Measurements from ENCODE around the gene IER2. TPM values are rescaled to one million over a fixed set of nuclear protein-coding genes. Genes with fewer than 3 reads are reported as not detected.
A peak's percentile ranks its signal among the peaks of the same experiment; 100 is the strongest.

The IER2 gene
- total and polyA plus RNA-seq, 9 of the 15 experiments (the other 6 are each of a cell fraction or from before 2014, with no cell fraction given), result 4.5 to 205 (median 23.7) TPM

- TF ChIP-seq ZSCAN32 (CRISPR knock-in tag; IDR thresholded peaks at IDR 0.05), result no peak
- TF ChIP-seq FOSL1 (tag; conservative IDR thresholded peaks at IDR 0.05), result peak; percentile 89
- TF ChIP-seq, protein P1, sequence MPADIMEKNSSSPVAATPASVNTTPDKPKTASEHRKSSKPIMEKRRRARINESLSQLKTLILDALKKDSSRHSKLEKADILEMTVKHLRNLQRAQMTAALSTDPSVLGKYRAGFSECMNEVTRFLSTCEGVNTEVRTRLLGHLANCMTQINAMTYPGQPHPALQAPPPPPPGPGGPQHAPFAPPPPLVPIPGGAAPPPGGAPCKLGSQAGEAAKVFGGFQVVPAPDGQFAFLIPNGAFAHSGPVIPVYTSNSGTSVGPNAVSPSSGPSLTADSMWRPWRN (IDR thresholded peaks at IDR 0.05; ENCODE audit: low read depth), result no peak
- TF ChIP-seq NFIX (CRISPR knock-in tag; IDR thresholded peaks at IDR 0.05; ENCODE audit: low read depth), result peak; percentile 13; the same call in 1 of the 2 replicates
- no peak for TF ChIP-seq SREBF2 (CRISPR knock-in tag; IDR thresholded peaks at IDR 0.05)
- peak; percentile 64 for TF ChIP-seq ARID1B (IDR thresholded peaks at IDR 0.05)
- TF ChIP-seq MEIS2 (IDR thresholded peaks at IDR 0.05; ENCODE audit: partially characterized antibody), result peak; percentile 11
- peak; percentile 28 for TF ChIP-seq FOS (IDR thresholded peaks at IDR 0.05; ENCODE audit: extremely low read depth, insufficient read length)
- TF ChIP-seq SOX6 (IDR thresholded peaks at IDR 0.05), result peak; percentile 52; the same call in 1 of the 2 replicates
- 0 out of 2 replicates have a peak, but pooled peaks have one; percentile 40 for TF ChIP-seq NR2C1 (IDR thresholded peaks at IDR 0.05)
- TF ChIP-seq NR2C1 (tag; IDR thresholded peaks at IDR 0.05), result peak; percentile 81
- TF ChIP-seq ESRRA (IDR thresholded peaks at IDR 0.05; ENCODE audit: borderline replicate concordance, low read depth), result 0 out of 2 replicates have a peak, but pooled peaks have one; percentile 36
- TF ChIP-seq SMAD1 (IDR thresholded peaks at IDR 0.05; ENCODE audit: low read depth, low read length, partially characterized antibody), result peak; percentile 27
- peak; percentile 73; the same call in 1 of the 2 replicates for TF ChIP-seq SMARCE1 (IDR thresholded peaks at IDR 0.05)
- TF ChIP-seq ZBTB26 (CRISPR knock-in tag; IDR thresholded peaks at IDR 0.05), result no peak
- TF ChIP-seq JUND (IDR thresholded peaks at IDR 0.05; ENCODE audit: borderline replicate concordance, low read depth, low read length), result peak; percentile 93
- peak; percentile 83; the same call in 2 of the 3 replicates for TF ChIP-seq JUND (tag; IDR thresholded peaks at IDR 0.05; ENCODE audit: borderline replicate concordance, low read depth, low read length)
- TF ChIP-seq RB1 (IDR thresholded peaks at IDR 0.05; ENCODE audit: low read depth), result no peak
- peak; percentile 61; the same call in 1 of the 2 replicates for TF ChIP-seq HDAC2 (IDR thresholded peaks at IDR 0.05)
- peak; percentile 70 to 76; a peak in 3 of 4 replicates for TF ChIP-seq KDM1A (IDR thresholded peaks at IDR 0.05)
- TF ChIP-seq, protein P2, sequence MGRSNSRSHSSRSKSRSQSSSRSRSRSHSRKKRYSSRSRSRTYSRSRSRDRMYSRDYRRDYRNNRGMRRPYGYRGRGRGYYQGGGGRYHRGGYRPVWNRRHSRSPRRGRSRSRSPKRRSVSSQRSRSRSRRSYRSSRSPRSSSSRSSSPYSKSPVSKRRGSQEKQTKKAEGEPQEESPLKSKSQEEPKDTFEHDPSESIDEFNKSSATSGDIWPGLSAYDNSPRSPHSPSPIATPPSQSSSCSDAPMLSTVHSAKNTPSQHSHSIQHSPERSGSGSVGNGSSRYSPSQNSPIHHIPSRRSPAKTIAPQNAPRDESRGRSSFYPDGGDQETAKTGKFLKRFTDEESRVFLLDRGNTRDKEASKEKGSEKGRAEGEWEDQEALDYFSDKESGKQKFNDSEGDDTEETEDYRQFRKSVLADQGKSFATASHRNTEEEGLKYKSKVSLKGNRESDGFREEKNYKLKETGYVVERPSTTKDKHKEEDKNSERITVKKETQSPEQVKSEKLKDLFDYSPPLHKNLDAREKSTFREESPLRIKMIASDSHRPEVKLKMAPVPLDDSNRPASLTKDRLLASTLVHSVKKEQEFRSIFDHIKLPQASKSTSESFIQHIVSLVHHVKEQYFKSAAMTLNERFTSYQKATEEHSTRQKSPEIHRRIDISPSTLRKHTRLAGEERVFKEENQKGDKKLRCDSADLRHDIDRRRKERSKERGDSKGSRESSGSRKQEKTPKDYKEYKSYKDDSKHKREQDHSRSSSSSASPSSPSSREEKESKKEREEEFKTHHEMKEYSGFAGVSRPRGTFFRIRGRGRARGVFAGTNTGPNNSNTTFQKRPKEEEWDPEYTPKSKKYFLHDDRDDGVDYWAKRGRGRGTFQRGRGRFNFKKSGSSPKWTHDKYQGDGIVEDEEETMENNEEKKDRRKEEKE (IDR thresholded peaks at IDR 0.05; ENCODE audit: borderline replicate concordance in 1 of 2, control insufficient read depth in 1 of 2, low read depth in 2 of 2, low read length in 1 of 2), result no peak
- peak; percentile 82 for TF ChIP-seq GATA2 (CRISPR knock-in tag; IDR thresholded peaks at IDR 0.05)
- peak; percentile 58 for TF ChIP-seq CXXC5 (CRISPR knock-in tag; IDR thresholded peaks at IDR 0.05)
- TF ChIP-seq EGR1 (conservative IDR thresholded peaks at IDR 0.05), result 0 out of 2 replicates have a peak, but pooled peaks have one; percentile 4
- TF ChIP-seq MAZ (CRISPR knock-in tag; conservative IDR thresholded peaks at IDR 0.05 in 1 of 2, IDR thresholded peaks at IDR 0.05 in 1 of 2), result 0 out of 4 replicates have a peak, but pooled peaks of 1 of the 2 experiments have one; percentile 35
These were observed 22.3 kb downstream of the IER2 start (continued) for GRCh38 chr19:13172346-13173138.
